Measurements from ENCODE around the gene EHD1. TPM values are rescaled to one million over a fixed set of nuclear protein-coding genes. Genes with fewer than 3 reads are reported as not detected.

The EHD1 gene
- total and polyA plus RNA-seq, 2 of the 8 experiments (the other 6 are each of a cell fraction or from before 2014, with no cell fraction given), result 31.5 to 42.9 TPM

DNA sequence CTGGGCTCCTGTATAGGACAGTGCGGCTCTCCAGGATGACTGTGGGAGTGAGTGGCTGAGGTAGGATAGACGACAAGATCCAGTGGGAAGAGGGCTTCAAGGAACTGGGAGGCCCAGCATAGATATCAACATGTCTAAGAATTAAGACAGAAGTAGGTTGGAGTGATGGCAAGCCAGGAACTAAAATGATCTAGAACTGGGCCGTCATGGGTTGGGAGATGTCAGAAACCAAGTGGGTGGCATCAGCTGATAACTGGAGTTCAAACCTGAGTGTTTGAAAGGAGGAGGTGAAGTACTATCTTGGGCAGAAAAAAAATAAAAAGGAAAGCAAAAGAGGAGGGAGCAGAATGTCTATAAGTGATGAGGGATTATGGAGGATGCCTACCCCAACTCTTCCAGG is 60.9 kb downstream of the EHD1 start:
- no peak overlapping the region for H2AK5ac ChIP-seq (ENCODE audit: low read depth, low read length)
- CTCF ChIA-PET (ENCODE audit: partially characterized antibody), result interaction anchor here (1.2 to 1.5 kb wide), 3 partner anchors 14 to 294 kb away, joined by 3 read pairs; partner anchors contain the start of gene TM7SF2
- H4K91ac ChIP-seq (replicated peaks; ENCODE audit: insufficient read length, low read length), result no peak overlapping the region
- H2BK20ac ChIP-seq (ENCODE audit: low read length), result no peak overlapping the region
- no peak overlapping the region for H2AFZ ChIP-seq (ENCODE audit: low read length)
- H3K18ac ChIP-seq (ENCODE audit: extremely low read depth, low read length), result no peak overlapping the region
- no peak overlapping the region for H2BK5ac ChIP-seq (ENCODE audit: low read depth, low read length)
- no peak overlapping the region for H3K27ac ChIP-seq (ENCODE audit: low read depth, low read length)
- H4K20me1 ChIP-seq (replicated peaks in 1 of 2; ENCODE audit: control insufficient read depth in 1 of 2, insufficient read depth in 2 of 2, low read length in 2 of 2), result no peaks in the 10 kb centered on the region
- POLR2A ChIA-PET (ENCODE audit: partially characterized antibody), result interaction anchor here (0.7 to 1.7 kb wide), 3 partner anchors 10 to 632 kb away, joined by 3 to 5 read pairs (median 3); partner anchors contain the start of genes EHD1 and STIP1
- no peak for TF ChIP-seq NRF1 (IDR thresholded peaks at IDR 0.05; ENCODE audit: low read depth, low read length)
- TF ChIP-seq CBX5 (IDR thresholded peaks at IDR 0.05; ENCODE audit: low read depth, low read length), result no peak
- no peak for TF ChIP-seq SP2 (IDR thresholded peaks at IDR 0.05; ENCODE audit: low read length)
- no peaks in the 10 kb centered on the region for H3K9me3 ChIP-seq (ENCODE audit: insufficient read depth in 2 of 2, low read depth in 1 of 2, low read length in 1 of 2)
- H2BK12ac ChIP-seq (ENCODE audit: low read depth, low read length), result no peak overlapping the region
- H3K4me2 ChIP-seq (ENCODE audit: insufficient read depth in 1 of 2, low read depth in 2 of 2, low read length in 2 of 2), result no peak overlapping the region
- H3K79me1 ChIP-seq (ENCODE audit: low read depth, low read length), result no peaks in the 10 kb centered on the region
- H2BK120ac ChIP-seq (replicated peaks; ENCODE audit: low read depth, low read length), result no peak overlapping the region
- no peak for DNase-seq (ENCODE audit: low read depth in 1 of 2, low spot score in 2 of 2)
- no peak overlapping the region for H4K8ac ChIP-seq (ENCODE audit: extremely low read depth, insufficient read depth, low read length)
- no peaks in the 10 kb centered on the region for H3K27me3 ChIP-seq (replicated peaks in 1 of 4; ENCODE audit: control insufficient read depth in 3 of 4, extremely low read depth in 1 of 4, insufficient read depth in 3 of 4, low read length in 3 of 4)
- H3K4ac ChIP-seq (replicated peaks; ENCODE audit: insufficient read length, low read depth, low read length), result no peak overlapping the region
- H3K23me2 ChIP-seq (ENCODE audit: low read depth, low read length), result no peaks in the 10 kb centered on the region
- no peaks in the 10 kb centered on the region for H3K79me2 ChIP-seq (ENCODE audit: control insufficient read depth in 1 of 2, insufficient read depth in 2 of 2, low read length in 2 of 2)
- FAIRE-seq, result no peak
- 79% methylated on average over 3 of the region's 3 CpGs; no CpG with 5 or more reads in 1 of the 2 experiments for WGBS, 2 experiments (ENCODE audit: extremely low coverage in 1 of 2, insufficient coverage in 1 of 2, insufficient read length in 1 of 2, insufficient replicate concordance in 2 of 2, low coverage in 1 of 2, low lambda C conversion rate in 2 of 2, missing lambda C conversion rate in 1 of 2)
- H4K5ac ChIP-seq (ENCODE audit: insufficient read length, low read depth, low read length), result no peak overlapping the region
- H3K4me1 ChIP-seq (replicated peaks in 1 of 4; ENCODE audit: control insufficient read depth in 3 of 4, insufficient read depth in 4 of 4, low read length in 3 of 4), result no peaks in the 10 kb centered on the region
- no peak overlapping the region for H3K14ac ChIP-seq (ENCODE audit: insufficient read length)
- no peak overlapping the region for H2BK15ac ChIP-seq (ENCODE audit: low read length)
- H3K4me3 ChIP-seq (ENCODE audit: extremely low read depth in 1 of 4, insufficient read depth in 2 of 4, low read depth in 3 of 4, low read length in 4 of 4), result no peak overlapping the region
- H3K23ac ChIP-seq (ENCODE audit: insufficient read length), result no peak overlapping the region
- no peak overlapping the region for H3K9ac ChIP-seq (replicated peaks in 1 of 4; ENCODE audit: extremely low read depth in 1 of 4, low read depth in 3 of 4, low read length in 3 of 4)
- H3K56ac ChIP-seq (replicated peaks; ENCODE audit: insufficient read length, low read depth, low read length), result no peak overlapping the region
- no peaks in the 10 kb centered on the region for H3K36me3 ChIP-seq (ENCODE audit: control insufficient read depth in 2 of 4, insufficient read depth in 4 of 4, low read length in 3 of 4)
